Measurements from ENCODE around the gene CACNA1B.

DNA sequence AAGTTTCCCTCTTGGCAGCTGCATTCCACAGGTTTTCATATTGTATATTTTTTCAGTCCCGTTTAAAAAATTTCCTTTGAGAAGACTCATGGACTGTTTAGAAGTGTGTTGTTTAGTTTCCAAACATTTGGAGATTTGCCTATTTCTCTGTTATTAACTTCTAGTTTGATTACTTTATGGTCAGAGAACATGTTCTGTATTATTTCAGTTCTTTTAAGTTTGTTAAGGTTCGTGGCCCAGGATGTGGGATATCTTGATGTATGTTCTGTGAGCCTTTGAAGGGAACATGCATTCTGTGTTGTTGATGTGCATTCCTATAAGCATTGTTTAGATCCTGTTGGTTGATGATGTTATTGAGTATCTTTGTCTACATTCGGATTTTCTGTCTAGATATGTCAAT, 153.6 kb downstream of the CACNA1B start:
- no peak for TF ChIP-seq POLR2AphosphoS5 (IDR thresholded peaks at IDR 0.05)
- TF ChIP-seq, protein P1, sequence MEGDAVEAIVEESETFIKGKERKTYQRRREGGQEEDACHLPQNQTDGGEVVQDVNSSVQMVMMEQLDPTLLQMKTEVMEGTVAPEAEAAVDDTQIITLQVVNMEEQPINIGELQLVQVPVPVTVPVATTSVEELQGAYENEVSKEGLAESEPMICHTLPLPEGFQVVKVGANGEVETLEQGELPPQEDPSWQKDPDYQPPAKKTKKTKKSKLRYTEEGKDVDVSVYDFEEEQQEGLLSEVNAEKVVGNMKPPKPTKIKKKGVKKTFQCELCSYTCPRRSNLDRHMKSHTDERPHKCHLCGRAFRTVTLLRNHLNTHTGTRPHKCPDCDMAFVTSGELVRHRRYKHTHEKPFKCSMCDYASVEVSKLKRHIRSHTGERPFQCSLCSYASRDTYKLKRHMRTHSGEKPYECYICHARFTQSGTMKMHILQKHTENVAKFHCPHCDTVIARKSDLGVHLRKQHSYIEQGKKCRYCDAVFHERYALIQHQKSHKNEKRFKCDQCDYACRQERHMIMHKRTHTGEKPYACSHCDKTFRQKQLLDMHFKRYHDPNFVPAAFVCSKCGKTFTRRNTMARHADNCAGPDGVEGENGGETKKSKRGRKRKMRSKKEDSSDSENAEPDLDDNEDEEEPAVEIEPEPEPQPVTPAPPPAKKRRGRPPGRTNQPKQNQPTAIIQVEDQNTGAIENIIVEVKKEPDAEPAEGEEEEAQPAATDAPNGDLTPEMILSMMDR (IDR thresholded peaks at IDR 0.05): no peak
- TF ChIP-seq POLR2A (IDR thresholded peaks at IDR 0.05): no peak
- no peak for TF ChIP-seq EP300 (IDR thresholded peaks at IDR 0.05)

Data from sigmoid colon (tissue), 4 donors.